Measurements from ENCODE around the gene NEDD4. TPM values are rescaled to one million over a fixed set of nuclear protein-coding genes. Genes with fewer than 3 reads are reported as not detected.

NEDD4 gene
- polyA plus RNA-seq, 1 donor from 2014 or later: 1.6 TPM

DNA sequence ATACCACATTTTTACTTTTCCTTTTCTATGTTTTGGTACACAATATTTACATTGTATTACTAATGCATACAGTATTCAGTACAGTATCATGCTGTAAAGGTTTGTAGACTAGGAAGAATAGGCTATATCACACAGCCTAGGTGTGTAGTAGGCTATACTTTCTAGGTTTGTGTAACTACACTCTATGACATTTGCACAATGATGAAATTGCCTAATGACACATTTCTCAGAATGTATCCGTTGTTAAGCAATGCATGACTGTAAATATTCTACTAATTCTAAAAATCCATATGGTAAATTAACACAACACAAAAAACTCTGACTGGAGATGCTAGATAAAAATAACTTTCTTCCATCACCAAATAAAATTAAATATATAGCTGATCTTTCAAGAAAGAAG, 16.2 kb downstream of the NEDD4 start:
- no peak overlapping the region for H3K4me2 ChIP-seq (ENCODE audit: low read length)
- no peaks in the 10 kb centered on the region for H3K36me3 ChIP-seq (ENCODE audit: insufficient read depth, low read length)
- H2AFZ ChIP-seq (ENCODE audit: low read depth, low read length): no peak overlapping the region
- H3K9me3 ChIP-seq (ENCODE audit: low read length): no peaks in the 10 kb centered on the region
- H3K9ac ChIP-seq (ENCODE audit: low read length): no peak overlapping the region
- H3K9me2 ChIP-seq (ENCODE audit: insufficient read depth, low read length): no peaks in the 10 kb centered on the region
- TF ChIP-seq MXI1 (conservative IDR thresholded peaks at IDR 0.05; ENCODE audit: poor library complexity, severe bottlenecking) (no peak), POLR2AphosphoS5 (IDR thresholded peaks at IDR 0.05) (no peak), RAD21 (conservative IDR thresholded peaks at IDR 0.05) (no peak)
- H3K79me2 ChIP-seq (replicated peaks; ENCODE audit: insufficient read depth, low read length): no peaks in the 10 kb centered on the region
- no peaks in the 10 kb centered on the region for H4K20me1 ChIP-seq (ENCODE audit: insufficient read depth)
- no peaks in the 10 kb centered on the region for H3F3A ChIP-seq (ENCODE audit: insufficient read depth, low read length, poor library complexity, severe bottlenecking)
- H3K4me3 ChIP-seq (ENCODE audit: low read length): no peak overlapping the region
- H3K27ac ChIP-seq (ENCODE audit: low read length): no peak overlapping the region
- no peaks in the 10 kb centered on the region for H3K27me3 ChIP-seq (ENCODE audit: insufficient read depth, low read depth, low read length)

DNA sequence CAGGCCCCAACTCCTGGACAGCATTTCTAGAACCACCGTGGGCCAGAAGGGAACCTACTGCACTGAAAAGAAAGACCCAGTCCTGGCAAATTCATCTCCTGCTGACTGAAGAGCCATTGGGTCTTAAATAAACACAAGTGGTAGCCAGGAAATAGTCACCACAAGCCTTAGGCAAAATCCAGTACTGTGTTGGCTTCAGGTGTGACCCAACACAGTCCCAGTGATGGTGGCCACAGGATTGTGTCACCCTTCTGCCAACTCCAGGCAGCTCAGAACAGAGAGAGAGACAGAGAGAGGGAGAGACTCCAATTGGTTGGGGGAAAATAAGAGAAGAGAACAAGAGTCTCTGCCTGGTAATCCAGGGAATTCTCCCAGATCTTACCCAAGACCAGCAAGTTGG, 23.1 kb downstream of the NEDD4 start:
- Histone ChIP-seq H3K36me3 (ENCODE audit: insufficient read depth, low read length) (no peaks in the 10 kb centered on the region), H4K20me1 (ENCODE audit: insufficient read depth) (no peaks in the 10 kb centered on the region), H3K4me3 (ENCODE audit: low read length) (no peak overlapping the region), H3K9me3 (ENCODE audit: low read length) (no peaks in the 10 kb centered on the region), H3K9me2 (ENCODE audit: insufficient read depth, low read length) (no peaks in the 10 kb centered on the region), H3K9ac (ENCODE audit: low read length) (no peak overlapping the region), H2AFZ (ENCODE audit: low read depth, low read length) (no peak overlapping the region), H3K79me2 (replicated peaks; ENCODE audit: insufficient read depth, low read length) (no peaks in the 10 kb centered on the region), H3K27ac (ENCODE audit: low read length) (no peak overlapping the region), H3K4me2 (ENCODE audit: low read length) (no peak overlapping the region), H3K27me3 (ENCODE audit: insufficient read depth, low read depth, low read length) (no peaks in the 10 kb centered on the region), H3F3A (ENCODE audit: insufficient read depth, low read length, poor library complexity, severe bottlenecking) (no peaks in the 10 kb centered on the region)
- TF ChIP-seq POLR2AphosphoS5 (IDR thresholded peaks at IDR 0.05): no peak
- TF ChIP-seq REST (IDR thresholded peaks at IDR 0.05; ENCODE audit: borderline replicate concordance): no peak
- no peak for TF ChIP-seq RAD21 (conservative IDR thresholded peaks at IDR 0.05)
- no peak for TF ChIP-seq EZH2 (IDR thresholded peaks at IDR 0.05; ENCODE audit: borderline replicate concordance, insufficient read depth, low read length, poor library complexity, severe bottlenecking)
- TF ChIP-seq, protein P1, sequence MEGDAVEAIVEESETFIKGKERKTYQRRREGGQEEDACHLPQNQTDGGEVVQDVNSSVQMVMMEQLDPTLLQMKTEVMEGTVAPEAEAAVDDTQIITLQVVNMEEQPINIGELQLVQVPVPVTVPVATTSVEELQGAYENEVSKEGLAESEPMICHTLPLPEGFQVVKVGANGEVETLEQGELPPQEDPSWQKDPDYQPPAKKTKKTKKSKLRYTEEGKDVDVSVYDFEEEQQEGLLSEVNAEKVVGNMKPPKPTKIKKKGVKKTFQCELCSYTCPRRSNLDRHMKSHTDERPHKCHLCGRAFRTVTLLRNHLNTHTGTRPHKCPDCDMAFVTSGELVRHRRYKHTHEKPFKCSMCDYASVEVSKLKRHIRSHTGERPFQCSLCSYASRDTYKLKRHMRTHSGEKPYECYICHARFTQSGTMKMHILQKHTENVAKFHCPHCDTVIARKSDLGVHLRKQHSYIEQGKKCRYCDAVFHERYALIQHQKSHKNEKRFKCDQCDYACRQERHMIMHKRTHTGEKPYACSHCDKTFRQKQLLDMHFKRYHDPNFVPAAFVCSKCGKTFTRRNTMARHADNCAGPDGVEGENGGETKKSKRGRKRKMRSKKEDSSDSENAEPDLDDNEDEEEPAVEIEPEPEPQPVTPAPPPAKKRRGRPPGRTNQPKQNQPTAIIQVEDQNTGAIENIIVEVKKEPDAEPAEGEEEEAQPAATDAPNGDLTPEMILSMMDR (IDR thresholded peaks at IDR 0.05; ENCODE audit: poor library complexity, severe bottlenecking): no peak
- TF ChIP-seq SMC3 (conservative IDR thresholded peaks at IDR 0.05; ENCODE audit: poor library complexity): no peak
- TF ChIP-seq TAF1 (IDR thresholded peaks at IDR 0.05; ENCODE audit: low read depth): no peak
- no peak for TF ChIP-seq MXI1 (conservative IDR thresholded peaks at IDR 0.05; ENCODE audit: poor library complexity, severe bottlenecking)

DNA sequence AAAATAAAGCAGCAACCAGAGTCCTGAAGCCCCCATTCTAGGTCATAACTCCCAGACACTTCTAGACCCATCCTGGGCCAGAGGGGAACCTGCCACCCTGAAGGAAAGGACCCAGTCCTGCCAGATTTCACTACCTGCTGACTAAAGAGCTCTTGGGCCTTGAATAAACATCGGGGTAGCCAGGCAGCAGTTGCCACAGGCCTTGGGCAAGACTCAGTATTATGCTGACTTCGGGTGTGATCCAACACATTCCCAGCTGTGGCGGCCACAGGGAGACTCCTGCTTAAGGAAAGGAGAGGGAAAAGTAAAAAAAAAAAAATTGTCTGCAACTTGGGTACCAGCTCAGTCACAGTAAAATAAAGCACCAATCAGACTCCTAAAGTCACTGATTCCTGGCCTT, 23.8 kb downstream of the NEDD4 start:
- H3K36me3 ChIP-seq (ENCODE audit: insufficient read depth, low read length): no peaks in the 10 kb centered on the region
- H3K27me3 ChIP-seq (ENCODE audit: insufficient read depth, low read depth, low read length): no peaks in the 10 kb centered on the region
- H3K4me2 ChIP-seq (ENCODE audit: low read length): no peak overlapping the region
- H3K9me2 ChIP-seq (ENCODE audit: insufficient read depth, low read length): no peaks in the 10 kb centered on the region
- no peaks in the 10 kb centered on the region for H3K79me2 ChIP-seq (replicated peaks; ENCODE audit: insufficient read depth, low read length)
- H3K9me3 ChIP-seq (ENCODE audit: low read length): no peaks in the 10 kb centered on the region
- TF ChIP-seq REST (IDR thresholded peaks at IDR 0.05; ENCODE audit: borderline replicate concordance) (no peak), TAF1 (IDR thresholded peaks at IDR 0.05; ENCODE audit: low read depth) (no peak), POLR2AphosphoS5 (IDR thresholded peaks at IDR 0.05) (no peak), MXI1 (conservative IDR thresholded peaks at IDR 0.05; ENCODE audit: poor library complexity, severe bottlenecking) (no peak), RAD21 (conservative IDR thresholded peaks at IDR 0.05) (no peak), SMC3 (conservative IDR thresholded peaks at IDR 0.05; ENCODE audit: poor library complexity) (no peak), EZH2 (IDR thresholded peaks at IDR 0.05; ENCODE audit: borderline replicate concordance, insufficient read depth, low read length, poor library complexity, severe bottlenecking) (no peak), EP300 (conservative IDR thresholded peaks at IDR 0.05; ENCODE audit: poor library complexity, severe bottlenecking) (no peak)
- TF ChIP-seq, protein P1 (IDR thresholded peaks at IDR 0.05; ENCODE audit: poor library complexity, severe bottlenecking): no peak
- H3K4me3 ChIP-seq (ENCODE audit: low read length): no peak overlapping the region
- H3K9ac ChIP-seq (ENCODE audit: low read length): no peak overlapping the region
- no peak overlapping the region for H2AFZ ChIP-seq (ENCODE audit: low read depth, low read length)
- no peaks in the 10 kb centered on the region for H3F3A ChIP-seq (ENCODE audit: insufficient read depth, low read length, poor library complexity, severe bottlenecking)
- no peak overlapping the region for H3K27ac ChIP-seq (ENCODE audit: low read length)
- H4K20me1 ChIP-seq (ENCODE audit: insufficient read depth): no peaks in the 10 kb centered on the region

Measured in neural cell (in vitro differentiated cells).